Right lobe of liver (tissue), 4 donors: ENCODE results near the gene DTWD1.

Experiments
- CTCF ChIP-seq, 4 donors: fragments of 200-600 bp in 3 of 4; fragments of 450-650 bp in 1 of 4; IDR thresholded peaks; one replicate each; pipeline versions ENCODE4 v1.5.1 to v1.8.0; 2016 to 2022; ENCODE audit warnings: antibody characterized with exemption in 4 of 4, mild to moderate bottlenecking in 2 of 4
- POLR2A ChIP-seq: fragments of 450-650 bp; IDR thresholded peaks from one replicate; pipeline ENCODE4 v1.6.1; 2017; ENCODE audit warnings: antibody characterized with exemption, mild to moderate bottlenecking
- donor health status: DM: no; HTN: no; CAD: no.
- donor health status: DM: no; HTN: no; CAD: no.
- donor health status: DM: no; HTN: yes; CAD: no.

DNA sequence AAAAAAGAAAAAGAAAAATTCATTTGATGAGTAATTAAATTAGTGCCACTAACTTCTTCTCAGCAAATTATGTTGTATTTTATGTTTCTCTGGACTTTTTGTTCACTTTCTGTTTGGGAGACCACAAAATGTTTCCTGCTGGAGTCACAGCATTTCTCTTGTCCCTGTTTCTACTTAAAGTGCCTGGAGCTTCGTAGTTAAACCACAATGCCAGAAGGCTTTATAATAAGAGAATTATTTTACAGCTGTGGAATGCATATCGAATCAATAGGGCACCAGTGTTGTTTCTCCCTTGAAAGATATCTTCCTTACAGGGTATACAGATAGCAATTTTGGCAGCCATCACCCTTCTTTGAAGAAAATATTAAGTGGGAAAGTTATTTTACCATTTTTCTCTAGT, 3.2 kb downstream of the DTWD1 start:
- TF ChIP-seq CTCF (IDR thresholded peaks at IDR 0.05) (no peak), POLR2A (no peak)
